Right renal pelvis (tissue), 4 donors: Measurements from ENCODE around the gene SAMD14. TPM values are rescaled to one million over a fixed set of nuclear protein-coding genes. Genes with fewer than 3 reads are reported as not detected.

ENCODE experiments used
- polyA plus RNA-seq, 4 donors: library from polyadenylated mRNA; unstranded; fragments of 120-200 nt; gene quantifications; one replicate each; pipeline ENCODE4 v1.2.1, GENCODE V29; 2013; ENCODE audit not compliant: insufficient read length in 4 of 4

The SAMD14 gene
- polyA plus RNA-seq, 4 donors = 12.9 to 20.9 (median 14.6) TPM

Other genes starting within 250 kb of the SAMD14 start
- under 1 TPM; 0.52 to 0.78 (median 0.62) TPM for gene DLX4, start 161.0 kb downstream of the SAMD14 start, polyA plus RNA-seq
- 1 to 10 TPM in 3 of 4 donors, under 1 TPM in 1; 0.90 to 1.6 (median 1.2) TPM for gene DLX3, start 134.9 kb downstream of the SAMD14 start, polyA plus RNA-seq
- 100 to 1,000 TPM in 2 of 4 donors, 10 to 100 TPM in 2; 97.9 to 123 (median 102) TPM for gene ITGA3, start 74.0 kb downstream of the SAMD14 start, polyA plus RNA-seq
- gene PDK2, start 34.8 kb downstream of the SAMD14 start, polyA plus RNA-seq = 100 to 1,000 TPM; 115 to 128 (median 125) TPM
- gene PPP1R9B, start 20.5 kb upstream of the SAMD14 start, polyA plus RNA-seq = 10 to 100 TPM; 46.7 to 50.4 (median 49.3) TPM
- gene SGCA, start 35.8 kb upstream of the SAMD14 start, polyA plus RNA-seq = 1 to 10 TPM in 2 of 4 donors, under 1 TPM in 2; 0.79 to 1.2 (median 1.0) TPM
- gene COL1A1, start 71.5 kb upstream of the SAMD14 start, polyA plus RNA-seq = 100 to 1,000 TPM; 539 to 919 (median 649) TPM
- 1 to 10 TPM; 1.7 to 3.0 (median 2.4) TPM for gene TMEM92, start 144.3 kb upstream of the SAMD14 start, polyA plus RNA-seq
- gene XYLT2, start 216.0 kb upstream of the SAMD14 start, polyA plus RNA-seq = 10 to 100 TPM; 17.9 to 25.8 (median 19.0) TPM
- 10 to 100 TPM; 64.6 to 78.2 (median 73.0) TPM for gene MRPL27, start 243.0 kb upstream of the SAMD14 start, polyA plus RNA-seq
- 1 to 10 TPM; 7.4 to 9.1 (median 7.9) TPM for gene EME1, start 243.1 kb upstream of the SAMD14 start, polyA plus RNA-seq